Breast epithelium (tissue), 3 donors: ENCODE data around the gene FRMD5.

Experiments
- CTCF ChIP-seq, 3 donors: fragments of 450-650 bp; IDR thresholded peaks; one replicate each; pipeline ENCODE4 v1.5.1; 2016 to 2017; ENCODE audit warnings: antibody characterized with exemption in 3 of 3, mild to moderate bottlenecking in 3 of 3, moderate library complexity in 3 of 3
- POLR2A ChIP-seq: fragments of 450-650 bp; IDR thresholded peaks from one replicate; pipeline ENCODE4 v1.6.1; 2016; ENCODE audit warnings: antibody characterized with exemption, mild to moderate bottlenecking, moderate library complexity
- POLR2AphosphoS5 ChIP-seq, 3 donors: sonication (generic); formaldehyde crosslinking; IDR thresholded peaks; one replicate each; pipeline ENCODE4 v1.6.1; 2017; ENCODE audit warnings: antibody characterized with exemption in 3 of 3

GRCh38 chr15:43901495-43901894 lies 293.6 kb downstream of the FRMD5 start:
- no peak for TF ChIP-seq CTCF (IDR thresholded peaks at IDR 0.05)
- no peak for TF ChIP-seq POLR2A
- TF ChIP-seq POLR2AphosphoS5 (IDR thresholded peaks at IDR 0.05) = no peak
